Activated naive CD4-positive, alpha-beta T cell treated with anti-CD3 and anti-CD28 coated beads, Interleukin-2, amount 50 U/mL, for 72 hours (primary cell): Measurements from ENCODE around the gene NEDD4L. TPM values are rescaled to one million over a fixed set of nuclear protein-coding genes. Genes with fewer than 3 reads are reported as not detected.
"Not testable (repeated sequence)": the region's sequence is repeated elsewhere in the genome, so short reads cannot be mapped to it uniquely, and the experiment has no call there.

Experiments used
- ATAC-seq, 2 donors: fragments of 150-1000 bp; cut with Tn5 transposase; 2 replicates each; pipeline ENCODE4 v1.10.0; 2021; ENCODE audit warnings: mild to moderate bottlenecking in 2 of 2, moderate library complexity in 2 of 2
- DNase-seq, 2 donors: peaks; one replicate each; pipeline ENCODE4 v3.0.0; 2021 to 2022; ENCODE audit warnings: low spot score in 2 of 2
- H3K27ac Mint-ChIP-seq, 2 donors: one replicate each; pipeline ENCODE4 v1.8.0; 2022; ENCODE audit warnings: mild to moderate bottlenecking in 2 of 2, mixed read lengths in 2 of 2
- H3K36me3 Mint-ChIP-seq, 2 donors: one replicate each; pipeline ENCODE4 v1.8.0; 2022; ENCODE audit warnings: mixed read lengths in 2 of 2
- H3K9me3 Mint-ChIP-seq, 2 donors: one replicate each; pipeline ENCODE4 v1.8.0; 2022; ENCODE audit warnings: mixed read lengths in 2 of 2
- total RNA-seq, 2 donors: library from RNA; stranded (reverse); gene quantifications; one replicate each; pipeline ENCODE4 v1.2.3, GENCODE V29; 2022

The NEDD4L gene
- total RNA-seq, 2 donors from 2014 or later, result 1.7 to 8.3 TPM

- H3K27ac Mint-ChIP-seq, result no peak overlapping the region
- no peak for ATAC-seq
- H3K36me3 Mint-ChIP-seq, result no peaks in the 10 kb centered on the region
- no peak for DNase-seq
- H3K9me3 Mint-ChIP-seq, result no peaks in the 10 kb centered on the region
These were observed 2.2 kb downstream of the NEDD4L start for GRCh38 chr18:58046093-58046793.

GRCh38 chr18:58046794-58047555 is 2.9 kb downstream of the NEDD4L start:
- no peak for ATAC-seq
- Mint-ChIP-seq H3K36me3 (no peaks in the 10 kb centered on the region), H3K27ac (no peak overlapping the region), H3K9me3 (no peaks in the 10 kb centered on the region)
- DNase-seq, result no peak

DNA sequence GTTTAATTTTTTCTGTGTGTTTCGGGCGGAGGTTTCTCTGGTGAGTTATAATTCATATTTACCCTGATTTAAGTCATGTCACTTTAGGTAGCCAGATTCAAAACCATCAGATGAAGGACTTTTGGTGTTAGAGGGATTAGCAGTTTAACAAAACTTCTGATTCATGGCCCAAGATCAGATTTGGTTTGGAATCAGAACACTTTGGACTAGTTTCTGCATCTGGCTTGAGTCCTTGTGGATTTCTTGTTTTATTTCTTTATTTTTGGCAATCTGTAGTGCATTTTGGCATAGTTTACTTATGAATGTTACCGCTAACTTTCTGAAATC is 3.5 kb downstream of the NEDD4L start:
- Mint-ChIP-seq H3K9me3 (no peaks in the 10 kb centered on the region), H3K36me3 (no peaks in the 10 kb centered on the region), H3K27ac (no peak overlapping the region)
- DNase-seq (no peak), ATAC-seq (no peak)

DNA sequence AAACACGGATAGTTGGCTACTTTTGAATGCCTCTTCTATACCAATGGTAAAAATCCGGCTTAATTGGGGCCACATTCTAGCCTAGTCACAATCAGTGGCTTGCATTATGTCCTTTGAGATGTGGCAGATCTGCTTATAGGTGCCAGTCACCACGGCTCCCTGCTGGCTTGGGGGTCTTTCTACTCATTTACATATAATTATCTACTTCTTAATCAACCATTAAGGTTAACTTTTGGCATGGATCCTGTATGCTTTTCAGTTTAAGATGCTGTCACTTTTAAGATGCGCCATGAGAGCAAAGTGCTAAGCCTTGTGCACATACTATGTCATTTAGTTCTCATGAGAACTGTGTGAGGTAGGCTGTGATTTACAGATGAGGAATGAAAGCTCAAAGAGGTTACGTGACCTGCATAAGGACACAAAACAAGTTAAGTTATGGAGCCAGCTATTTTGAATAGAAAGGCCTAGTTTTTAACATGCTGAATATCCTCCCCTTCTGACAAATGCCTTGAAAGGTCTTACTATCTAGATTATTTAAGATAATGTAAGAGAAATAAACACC is 4.1 kb downstream of the NEDD4L start:
- no peak for DNase-seq

DNA sequence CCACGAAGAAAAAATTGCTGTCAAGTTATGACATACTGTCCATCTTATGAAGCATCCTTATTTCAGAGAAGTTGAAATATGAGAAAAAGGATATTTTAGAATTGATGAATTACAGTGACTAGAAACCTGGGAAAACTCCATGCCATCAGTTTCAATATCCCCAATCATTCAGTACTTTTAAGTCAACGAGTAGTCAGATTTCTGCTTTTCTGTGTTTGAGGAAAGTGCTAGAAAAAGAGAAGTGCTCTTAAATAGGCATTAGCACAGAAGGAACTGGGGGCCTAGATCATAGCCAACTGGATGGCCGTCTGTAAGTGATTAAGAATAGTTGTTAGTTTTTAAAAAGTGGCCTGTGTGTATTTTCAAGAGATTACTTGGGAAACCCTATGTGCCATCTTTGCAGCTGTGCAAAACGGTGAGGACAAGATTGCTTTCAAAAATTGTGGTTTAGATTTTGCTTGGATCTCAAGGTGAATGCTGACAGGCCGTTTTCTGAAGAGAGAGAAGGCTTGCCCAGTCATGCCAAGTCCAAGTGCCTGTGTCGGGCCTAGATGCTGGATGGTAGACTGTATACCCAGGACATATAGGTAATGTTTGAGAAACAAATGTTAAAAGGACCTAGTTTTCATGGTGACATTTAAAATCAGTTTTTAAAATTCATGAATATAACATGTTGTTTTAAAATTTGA is 5.1 kb downstream of the NEDD4L start:
- Mint-ChIP-seq H3K27ac (no peak overlapping the region), H3K9me3 (no peaks in the 10 kb centered on the region), H3K36me3 (no peaks in the 10 kb centered on the region)
- no peak for ATAC-seq
- no peak for DNase-seq

More for the DNA sequence above, 4.1 kb downstream of the NEDD4L start:
- no peak for ATAC-seq
- Mint-ChIP-seq H3K9me3 (no peaks in the 10 kb centered on the region), H3K27ac (no peak overlapping the region), H3K36me3 (no peaks in the 10 kb centered on the region)

DNA sequence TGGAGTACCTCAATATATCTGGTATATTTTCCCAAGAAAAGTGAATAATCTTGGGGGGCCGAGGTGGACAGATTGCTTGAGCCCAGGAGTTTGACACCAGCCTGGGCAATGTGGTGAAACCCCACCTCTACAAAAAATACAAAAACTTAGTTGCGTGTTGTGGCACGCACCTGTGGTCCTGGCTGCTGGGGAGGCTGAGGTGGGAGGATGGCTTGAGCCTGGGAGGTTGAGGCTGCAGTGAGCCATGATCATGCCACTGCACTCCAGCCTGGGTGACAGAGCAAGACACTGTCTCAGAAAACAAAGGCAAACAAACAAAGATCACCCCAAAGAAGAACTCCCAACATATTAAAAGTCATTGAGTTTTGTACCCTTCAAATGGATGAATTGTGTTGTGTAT is 6.9 kb downstream of the NEDD4L start:
- H3K27ac Mint-ChIP-seq, H3K36me3 Mint-ChIP-seq, ATAC-seq, DNase-seq, H3K9me3 Mint-ChIP-seq: not testable (repeated sequence)

GRCh38 chr18:58051765-58052460 is 7.9 kb downstream of the NEDD4L start:
- Mint-ChIP-seq H3K9me3 (no peaks in the 10 kb centered on the region), H3K27ac (no peak overlapping the region), H3K36me3 (no peaks in the 10 kb centered on the region)
- ATAC-seq (no peak), DNase-seq (no peak)

DNA sequence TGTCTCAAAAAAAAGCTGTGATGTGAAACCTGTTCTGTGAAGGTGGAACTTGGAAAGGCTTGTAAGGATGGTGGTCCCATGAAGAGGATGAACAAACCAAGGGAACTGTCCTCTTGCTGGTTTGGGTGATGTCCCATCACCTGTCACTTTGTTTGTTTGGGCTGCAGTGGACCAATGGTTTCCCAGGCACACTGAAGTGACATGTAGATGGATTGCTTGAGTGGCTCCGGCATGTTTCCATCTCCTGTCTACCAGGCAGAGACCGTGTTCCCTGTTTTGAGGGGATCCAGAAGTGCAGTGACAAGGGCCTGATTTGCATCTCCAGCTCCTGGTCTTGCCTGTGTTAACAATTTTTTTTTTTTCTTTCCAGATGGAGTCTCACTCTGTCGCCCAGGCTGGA is 8.9 kb downstream of the NEDD4L start:
- no peak overlapping the region for H3K27ac Mint-ChIP-seq
- ATAC-seq, result no peak

DNA sequence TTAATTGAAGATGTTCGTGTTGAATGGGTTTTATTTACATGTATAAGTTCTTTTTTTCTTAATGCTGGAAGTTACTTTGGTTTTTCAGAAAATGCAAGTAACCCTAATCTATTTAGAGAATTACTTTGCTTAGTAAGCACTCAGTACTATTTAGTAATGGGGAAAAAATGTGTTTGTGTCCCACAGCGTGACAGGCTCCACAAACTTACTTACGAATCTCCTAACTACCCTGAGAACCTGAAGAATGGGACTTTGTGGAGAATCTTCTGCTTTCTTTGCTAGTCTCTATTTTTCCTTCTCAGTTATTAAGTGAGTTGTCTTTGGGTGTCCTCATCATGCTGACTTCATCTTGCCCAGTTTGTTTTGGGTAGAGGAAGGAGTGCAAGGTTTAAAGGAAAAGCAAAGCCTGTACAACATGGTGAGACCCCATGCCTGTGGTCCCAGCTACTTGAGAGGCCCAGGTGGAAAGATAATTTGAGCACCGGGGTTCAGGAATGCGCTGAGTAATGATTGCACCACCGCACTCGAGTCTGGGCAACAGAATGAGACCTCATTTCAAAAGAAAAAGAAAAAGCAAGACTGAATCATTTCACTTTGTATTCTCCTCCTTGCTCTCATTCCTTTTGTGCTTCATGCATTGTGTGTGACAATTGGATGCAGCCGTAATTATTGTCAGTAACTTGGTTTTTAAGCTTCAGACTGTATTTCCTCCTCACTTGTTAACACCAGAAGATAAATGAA is 10.2 kb downstream of the NEDD4L start:
- no peaks in the 10 kb centered on the region for H3K9me3 Mint-ChIP-seq
- DNase-seq (no peak), ATAC-seq (no peak)
- no peak overlapping the region for H3K27ac Mint-ChIP-seq
- no peaks in the 10 kb centered on the region for H3K36me3 Mint-ChIP-seq

More for the DNA sequence above, 8.9 kb downstream of the NEDD4L start:
- no peak for DNase-seq
- H3K9me3 Mint-ChIP-seq, result no peaks in the 10 kb centered on the region
- no peaks in the 10 kb centered on the region for H3K36me3 Mint-ChIP-seq

- H3K36me3 Mint-ChIP-seq, result no peaks in the 10 kb centered on the region
- no peaks in the 10 kb centered on the region for H3K9me3 Mint-ChIP-seq
- ATAC-seq (no peak), DNase-seq (no peak)
- H3K27ac Mint-ChIP-seq, result no peak overlapping the region
These were observed 12.0 kb downstream of the NEDD4L start for GRCh38 chr18:58055890-58056558.

DNA sequence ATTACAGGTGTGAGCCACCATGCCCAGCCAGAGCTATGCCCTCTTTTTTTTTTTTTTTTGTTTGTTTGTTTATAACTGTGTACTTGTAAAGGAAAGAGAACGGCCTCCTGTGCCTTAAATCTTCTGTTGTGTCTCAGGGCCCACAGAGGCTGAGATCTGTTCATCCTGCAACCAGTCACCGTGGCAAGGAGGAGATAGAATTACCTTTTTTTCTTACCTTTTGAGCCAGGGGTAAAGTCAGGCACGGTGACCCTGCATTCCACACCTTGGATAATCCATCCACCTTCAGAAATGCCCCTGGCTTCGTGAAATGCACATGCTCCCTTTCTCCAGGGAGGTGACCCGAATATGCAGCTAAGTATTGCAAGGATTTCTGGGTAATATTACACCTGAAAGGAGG is 12.8 kb downstream of the NEDD4L start:
- H3K9me3 Mint-ChIP-seq, result no peaks in the 10 kb centered on the region
- H3K27ac Mint-ChIP-seq, result no peak overlapping the region
- DNase-seq (no peak), ATAC-seq (no peak)
- no peaks in the 10 kb centered on the region for H3K36me3 Mint-ChIP-seq

GRCh38 chr18:58057291-58057965 is 13.4 kb downstream of the NEDD4L start:
- no peak for DNase-seq
- no peaks in the 10 kb centered on the region for H3K9me3 Mint-ChIP-seq
- no peak for ATAC-seq
- H3K36me3 Mint-ChIP-seq, result no peaks in the 10 kb centered on the region
- no peak overlapping the region for H3K27ac Mint-ChIP-seq

- ATAC-seq, result no peak
These were observed 14.7 kb downstream of the NEDD4L start for GRCh38 chr18:58058720-58059119.

GRCh38 chr18:58060254-58060653 is 16.2 kb downstream of the NEDD4L start:
- no peak overlapping the region for H3K27ac Mint-ChIP-seq

More at GRCh38 chr18:58058720-58059119, 14.7 kb downstream of the NEDD4L start:
- Mint-ChIP-seq H3K27ac (no peak overlapping the region), H3K36me3 (no peaks in the 10 kb centered on the region), H3K9me3 (no peaks in the 10 kb centered on the region)
- DNase-seq, result no peak

GRCh38 chr18:58061349-58061748 is 17.3 kb downstream of the NEDD4L start:
- Mint-ChIP-seq H3K36me3 (no peaks in the 10 kb centered on the region), H3K9me3 (no peaks in the 10 kb centered on the region), H3K27ac (no peak overlapping the region)
- DNase-seq (no peak), ATAC-seq (no peak)

More at GRCh38 chr18:58060254-58060653, 16.2 kb downstream of the NEDD4L start:
- H3K9me3 Mint-ChIP-seq, result no peaks in the 10 kb centered on the region
- H3K36me3 Mint-ChIP-seq, result no peaks in the 10 kb centered on the region
- ATAC-seq, result no peak
- DNase-seq, result no peak
